ENCODE results near the gene CCDC80. TPM values are rescaled to one million over a fixed set of nuclear protein-coding genes. Genes with fewer than 3 reads are reported as not detected.
A peak's percentile ranks its signal among the peaks of the same experiment; 100 is the strongest.

CCDC80 gene, protein sequence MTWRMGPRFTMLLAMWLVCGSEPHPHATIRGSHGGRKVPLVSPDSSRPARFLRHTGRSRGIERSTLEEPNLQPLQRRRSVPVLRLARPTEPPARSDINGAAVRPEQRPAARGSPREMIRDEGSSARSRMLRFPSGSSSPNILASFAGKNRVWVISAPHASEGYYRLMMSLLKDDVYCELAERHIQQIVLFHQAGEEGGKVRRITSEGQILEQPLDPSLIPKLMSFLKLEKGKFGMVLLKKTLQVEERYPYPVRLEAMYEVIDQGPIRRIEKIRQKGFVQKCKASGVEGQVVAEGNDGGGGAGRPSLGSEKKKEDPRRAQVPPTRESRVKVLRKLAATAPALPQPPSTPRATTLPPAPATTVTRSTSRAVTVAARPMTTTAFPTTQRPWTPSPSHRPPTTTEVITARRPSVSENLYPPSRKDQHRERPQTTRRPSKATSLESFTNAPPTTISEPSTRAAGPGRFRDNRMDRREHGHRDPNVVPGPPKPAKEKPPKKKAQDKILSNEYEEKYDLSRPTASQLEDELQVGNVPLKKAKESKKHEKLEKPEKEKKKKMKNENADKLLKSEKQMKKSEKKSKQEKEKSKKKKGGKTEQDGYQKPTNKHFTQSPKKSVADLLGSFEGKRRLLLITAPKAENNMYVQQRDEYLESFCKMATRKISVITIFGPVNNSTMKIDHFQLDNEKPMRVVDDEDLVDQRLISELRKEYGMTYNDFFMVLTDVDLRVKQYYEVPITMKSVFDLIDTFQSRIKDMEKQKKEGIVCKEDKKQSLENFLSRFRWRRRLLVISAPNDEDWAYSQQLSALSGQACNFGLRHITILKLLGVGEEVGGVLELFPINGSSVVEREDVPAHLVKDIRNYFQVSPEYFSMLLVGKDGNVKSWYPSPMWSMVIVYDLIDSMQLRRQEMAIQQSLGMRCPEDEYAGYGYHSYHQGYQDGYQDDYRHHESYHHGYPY
- polyA plus RNA-seq (ENCODE audit: insufficient read length in 12 of 12): 100 to 1,000 TPM in 2 of 12 donors, 10 to 100 TPM in 9, not detected in 1; 34.8 to 204 (median 62.6) TPM
- long read RNA-seq, donor 1, transcript CCDC80-207 (3 exons, 681 nt): major isoform, 7 of 14 reads
- long read RNA-seq, donor 1, partial matches to known transcripts: 7 of 14 reads
- long read RNA-seq, donor 1, other reads (novel, unspliced or antisense): 0 of 14 reads
- long read RNA-seq, donor 2, full-length matches to known transcripts: 25 of 81 reads
- long read RNA-seq, donor 2, partial matches to known transcripts: 56 of 81 reads
- long read RNA-seq, donor 2, other reads (novel, unspliced or antisense): 0 of 81 reads
- long read RNA-seq, donor 3, transcript CCDC80-207 (3 exons, 681 nt): major isoform, 10 of 15 reads
- long read RNA-seq, donor 3, partial matches to known transcripts: 5 of 15 reads
- long read RNA-seq, donor 3, other reads (novel, unspliced or antisense): 0 of 15 reads
- long read RNA-seq, donor 4, full-length matches to known transcripts: 7 of 7 reads
- long read RNA-seq, donor 4, partial matches to known transcripts: 0 of 7 reads
- long read RNA-seq, donor 4, other reads (novel, unspliced or antisense): 0 of 7 reads
- long read RNA-seq, donor 5, full-length matches to known transcripts: 13 of 74 reads
- long read RNA-seq, donor 5, partial matches to known transcripts: 61 of 74 reads
- long read RNA-seq, donor 5, other reads (novel, unspliced or antisense): 0 of 74 reads
- long read RNA-seq, donor 6, transcript CCDC80-207 (3 exons, 681 nt): major isoform, 7 of 7 reads
- long read RNA-seq, donor 6, partial matches to known transcripts: 0 of 7 reads
- long read RNA-seq, donor 6, other reads (novel, unspliced or antisense): 0 of 7 reads
- long read RNA-seq, donor 7, transcript CCDC80-207 (3 exons, 681 nt): major isoform, 5 of 11 reads
- long read RNA-seq, donor 7, partial matches to known transcripts: 6 of 11 reads
- long read RNA-seq, donor 7, other reads (novel, unspliced or antisense): 0 of 11 reads
- long read RNA-seq, donor 8, full-length matches to known transcripts: 19 of 68 reads
- long read RNA-seq, donor 8, partial matches to known transcripts: 49 of 68 reads
- long read RNA-seq, donor 8, other reads (novel, unspliced or antisense): 0 of 68 reads
- long read RNA-seq, donor 9, transcript CCDC80-207 (3 exons, 681 nt): major isoform, 39 of 85 reads
- long read RNA-seq, donor 9, partial matches to known transcripts: 46 of 85 reads
- long read RNA-seq, donor 9, other reads (novel, unspliced or antisense): 0 of 85 reads
- long read RNA-seq, donor 10, full-length matches to known transcripts: 15 of 47 reads
- long read RNA-seq, donor 10, partial matches to known transcripts: 32 of 47 reads
- long read RNA-seq, donor 10, other reads (novel, unspliced or antisense): 0 of 47 reads
- long read RNA-seq, donor 11, transcript CCDC80-207 (3 exons, 681 nt): major isoform, 19 of 37 reads
- long read RNA-seq, donor 11, partial matches to known transcripts: 18 of 37 reads
- long read RNA-seq, donor 11, other reads (novel, unspliced or antisense): 0 of 37 reads

DNA sequence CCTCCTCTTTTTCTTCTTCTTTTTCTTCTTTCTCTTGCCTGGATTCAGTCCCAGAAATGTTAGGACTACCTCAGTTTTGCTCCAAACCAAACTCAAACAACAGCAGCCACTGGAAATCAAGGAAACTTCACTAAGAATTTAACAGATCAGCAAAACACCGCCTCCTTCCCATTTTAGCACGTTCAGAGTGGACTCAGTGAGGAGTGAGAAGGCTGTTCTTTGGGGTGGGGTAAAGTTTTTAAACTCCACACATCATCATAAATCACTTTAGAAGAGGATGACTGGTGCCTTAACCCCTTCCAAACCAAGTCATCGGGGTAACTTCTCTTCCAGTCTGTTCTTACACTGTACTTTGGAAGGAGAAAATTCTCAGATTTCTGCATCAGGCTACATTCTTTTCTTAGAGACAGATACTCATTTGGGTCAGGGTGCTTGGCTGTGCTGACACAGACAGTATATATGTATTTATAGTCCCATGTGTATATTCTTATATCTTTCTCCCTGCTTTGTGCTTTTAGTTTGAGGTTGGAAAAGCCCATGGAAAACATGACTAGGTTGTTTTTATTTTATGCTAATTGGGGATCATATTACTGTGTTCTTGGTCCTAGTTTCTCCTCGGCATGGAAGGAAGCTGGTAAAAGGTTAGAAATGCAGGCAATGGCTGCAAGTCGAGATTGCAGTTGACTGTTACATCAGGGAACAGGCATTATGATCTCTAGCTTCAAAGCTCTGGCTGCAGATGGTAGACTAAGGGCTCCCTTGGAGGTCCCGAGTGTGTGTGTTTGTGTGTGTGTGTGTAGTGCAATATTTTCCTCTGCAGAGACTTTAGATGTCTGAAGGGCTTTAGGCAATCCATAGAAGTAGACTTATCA, at the start of gene CCDC80:
Gene CCDC80, minus strand, starts transcription at position 214 of the 872 bp plus-strand sequence. CDS start 1,238 bp downstream, outside the sequence.
- DNase-seq: peak; percentile 72

DNA sequence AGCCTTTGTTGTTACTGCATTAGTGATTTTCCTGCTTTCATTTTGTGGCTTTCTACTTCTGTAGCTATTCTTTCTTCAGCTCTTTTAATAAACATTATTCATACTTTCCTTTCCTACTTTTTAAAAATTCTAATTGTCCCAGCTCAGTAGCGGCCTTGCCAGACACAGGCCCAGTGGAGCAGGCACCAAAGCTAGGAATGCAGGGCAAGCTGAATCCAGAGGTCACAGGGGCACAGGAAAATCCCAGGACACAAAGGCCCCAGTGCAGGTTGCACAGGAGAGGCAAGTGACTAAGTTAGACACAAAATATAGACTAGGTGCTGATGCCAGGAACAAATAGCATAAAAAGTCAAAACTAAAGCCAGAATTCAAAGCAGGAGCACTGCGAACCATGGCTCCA, 49.0 kb upstream of the CCDC80 start:
- no peak for DNase-seq

DNA sequence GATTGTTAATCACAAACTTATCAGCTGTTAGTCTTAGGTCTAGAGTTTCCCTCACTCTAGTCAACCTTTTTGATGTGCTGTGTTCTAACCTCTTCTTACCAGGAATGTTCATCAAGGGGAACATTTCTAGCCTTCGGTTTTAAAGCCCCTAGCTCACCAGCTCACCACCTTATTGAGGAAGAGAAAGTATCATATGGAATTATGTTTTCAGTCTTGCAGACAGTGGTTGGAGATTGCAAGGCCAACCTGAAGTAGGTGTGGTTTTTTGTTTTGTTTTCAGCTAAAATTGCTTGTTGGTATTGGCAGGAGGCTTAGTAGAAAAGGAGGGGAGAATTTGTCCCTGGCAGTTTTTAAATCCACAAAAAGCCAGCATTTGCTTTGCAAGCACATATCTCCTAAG, 48.4 kb upstream of the CCDC80 start:
- DNase-seq: no peak

DNA sequence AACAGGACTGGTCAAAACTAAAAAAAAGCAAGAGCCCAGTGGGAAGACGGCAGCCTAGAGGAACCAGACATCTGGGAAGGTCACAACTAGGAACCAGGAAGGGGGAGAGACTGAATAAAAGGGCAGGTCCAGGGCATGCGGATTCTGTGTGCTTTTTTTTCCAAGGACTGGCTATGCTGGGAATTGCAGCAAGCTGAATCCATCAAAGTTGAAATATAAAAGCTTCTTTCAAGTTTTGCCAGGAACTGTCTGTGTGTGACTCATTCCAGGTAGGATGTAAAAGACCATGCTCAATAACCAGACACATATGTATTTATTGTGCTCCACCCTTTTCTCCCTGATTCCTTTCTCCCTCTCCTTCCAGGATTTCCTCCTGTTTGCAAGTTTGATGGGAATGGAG, 47.9 kb upstream of the CCDC80 start:
- no peak for DNase-seq

DNA sequence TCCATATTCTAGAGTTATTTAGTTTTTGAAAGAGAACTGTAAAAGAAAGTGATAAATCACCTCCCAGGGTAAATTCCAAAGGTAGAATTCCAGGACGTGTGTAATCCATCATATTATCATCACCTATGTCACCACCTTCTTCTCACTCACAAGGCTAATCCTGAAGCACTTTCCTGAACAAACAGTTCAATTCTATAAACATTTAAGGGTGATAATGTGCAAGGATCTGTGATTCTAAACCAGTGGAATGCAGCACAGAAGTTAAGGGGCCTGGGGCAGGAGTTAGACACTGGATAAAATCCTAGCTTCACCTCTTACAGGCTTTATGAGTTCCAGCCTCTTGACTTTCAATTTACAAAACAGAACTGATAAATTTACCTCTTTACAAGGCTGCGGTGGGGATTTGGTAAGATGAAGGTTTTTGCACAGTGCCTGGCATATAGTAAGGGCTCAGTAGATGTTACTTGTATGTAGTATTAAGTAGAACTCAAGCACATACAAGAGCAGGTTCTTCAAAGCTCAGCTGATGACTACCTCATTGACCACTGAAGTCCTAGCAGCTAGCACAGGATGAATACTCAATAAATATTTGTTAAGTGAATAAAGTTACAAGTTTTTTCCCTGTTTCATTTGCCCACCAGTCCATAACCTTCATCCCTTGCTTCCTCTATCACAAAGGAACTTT, 47.3 kb upstream of the CCDC80 start:
- DNase-seq: no peak

DNA sequence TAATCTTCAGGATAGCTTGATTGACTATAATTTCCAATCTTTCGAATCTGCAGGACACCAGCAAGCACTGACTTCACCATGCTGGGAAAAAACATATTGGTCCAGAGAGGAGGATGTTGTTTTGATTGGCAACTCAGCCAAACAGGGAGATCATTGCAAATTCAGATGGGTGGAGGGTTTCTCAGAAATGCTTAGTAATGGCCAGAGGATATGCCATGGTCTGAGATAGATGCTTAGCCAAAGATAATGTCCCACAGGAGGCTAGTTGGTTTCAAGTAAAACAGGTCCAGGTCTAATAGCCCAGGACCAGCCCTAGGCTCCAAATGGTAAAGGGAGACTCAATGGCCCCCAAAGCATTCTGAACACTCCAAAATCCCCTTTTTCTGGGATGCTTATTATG, 46.7 kb upstream of the CCDC80 start:
- no peak for DNase-seq

DNA sequence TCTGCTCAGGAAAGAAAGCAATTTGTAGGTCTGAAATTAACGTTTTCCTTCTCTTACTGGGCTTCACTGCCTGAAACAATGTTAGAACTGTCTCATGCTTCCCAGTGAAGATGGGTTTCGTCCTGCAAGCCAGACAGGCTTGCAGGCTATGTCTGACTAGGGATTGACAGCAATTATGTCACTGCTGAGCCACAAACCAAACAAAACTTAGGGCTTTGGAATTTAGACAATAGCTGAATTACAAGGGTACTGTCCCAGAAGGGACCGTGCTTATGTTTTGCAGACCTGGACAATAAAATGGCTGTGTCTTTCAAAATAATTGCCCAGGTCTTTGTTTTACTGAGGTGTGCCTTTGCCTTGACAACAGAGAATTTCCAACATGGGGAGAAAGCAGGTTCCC, 46.3 kb upstream of the CCDC80 start:
- no peak for DNase-seq

DNA sequence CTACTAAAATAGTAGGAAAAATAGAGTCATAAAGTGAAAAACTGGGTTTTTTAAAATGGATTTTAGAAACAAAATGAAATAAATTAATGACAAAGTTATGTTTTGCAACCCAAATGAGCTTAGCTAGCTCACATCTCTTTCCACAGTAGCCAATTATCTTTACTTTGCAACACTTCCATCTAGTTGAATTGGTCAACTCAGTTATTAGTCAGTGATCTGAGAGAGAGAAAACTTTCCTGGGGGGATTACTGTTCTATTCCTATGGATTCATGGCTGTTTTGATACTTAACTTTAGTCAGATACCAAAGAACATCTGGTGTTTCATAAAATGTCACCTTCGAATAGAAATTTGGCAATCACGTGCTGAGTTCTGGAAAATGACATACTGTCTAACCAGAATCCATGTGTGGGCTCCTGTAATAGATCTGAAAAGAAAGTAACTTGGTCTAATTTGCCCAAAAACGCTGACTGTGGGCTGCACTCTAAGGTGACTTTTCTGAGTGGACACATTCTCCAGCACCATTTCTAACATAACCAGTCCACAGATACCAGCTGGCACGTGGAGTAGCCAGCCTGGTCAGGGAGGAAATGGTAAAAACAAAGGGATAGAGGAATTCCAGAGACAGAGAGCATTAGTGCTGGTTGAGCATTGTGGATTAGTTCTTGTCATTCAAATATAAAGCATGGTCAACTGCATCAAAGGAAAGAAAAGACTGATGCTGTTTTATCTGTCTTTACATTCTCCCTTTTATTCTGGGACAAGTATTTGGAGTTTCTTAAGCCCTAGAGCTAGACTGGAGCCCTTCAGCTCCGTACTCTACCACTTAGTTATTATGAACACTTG, 45.2 kb upstream of the CCDC80 start:
- DNase-seq: no peak

DNA sequence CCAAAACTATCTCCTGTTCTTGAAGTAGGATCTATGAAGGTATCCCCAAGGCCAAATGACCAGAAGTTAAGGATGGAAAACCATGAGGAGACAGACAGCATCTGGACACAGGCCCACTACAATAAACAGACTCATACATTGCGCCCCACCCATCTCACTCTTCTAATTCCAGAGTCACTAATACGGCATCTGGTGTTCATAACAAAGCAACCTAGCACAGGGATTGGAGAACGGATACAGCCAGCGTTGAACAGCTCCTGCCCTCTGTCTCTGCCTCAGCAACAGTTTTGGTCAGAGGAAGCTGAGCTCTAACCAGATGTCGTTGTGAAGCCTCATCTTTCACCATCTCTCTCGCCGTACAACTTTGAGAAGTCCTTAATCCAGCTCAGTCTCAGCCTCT, 44.5 kb upstream of the CCDC80 start:
- no peak for DNase-seq

DNA sequence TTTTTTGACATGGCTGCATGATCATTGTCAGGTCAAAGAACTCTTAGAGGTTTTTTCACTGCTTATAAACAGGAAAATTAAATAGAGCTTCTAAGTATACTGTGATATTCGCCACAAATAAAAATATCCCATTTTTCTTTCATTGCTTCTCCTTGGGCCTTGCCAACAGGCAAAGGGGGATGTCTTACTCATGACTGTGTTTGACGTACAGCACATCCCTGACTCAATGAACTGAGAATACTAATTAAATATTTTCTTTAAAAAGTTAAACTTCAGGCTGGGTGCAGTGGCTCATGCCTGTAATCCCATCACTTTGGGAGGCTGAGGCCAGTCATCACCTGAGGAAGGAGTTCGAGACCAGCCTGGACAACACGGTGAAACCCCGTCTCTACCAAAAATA, 41.4 kb upstream of the CCDC80 start:
- no peak for DNase-seq

DNA sequence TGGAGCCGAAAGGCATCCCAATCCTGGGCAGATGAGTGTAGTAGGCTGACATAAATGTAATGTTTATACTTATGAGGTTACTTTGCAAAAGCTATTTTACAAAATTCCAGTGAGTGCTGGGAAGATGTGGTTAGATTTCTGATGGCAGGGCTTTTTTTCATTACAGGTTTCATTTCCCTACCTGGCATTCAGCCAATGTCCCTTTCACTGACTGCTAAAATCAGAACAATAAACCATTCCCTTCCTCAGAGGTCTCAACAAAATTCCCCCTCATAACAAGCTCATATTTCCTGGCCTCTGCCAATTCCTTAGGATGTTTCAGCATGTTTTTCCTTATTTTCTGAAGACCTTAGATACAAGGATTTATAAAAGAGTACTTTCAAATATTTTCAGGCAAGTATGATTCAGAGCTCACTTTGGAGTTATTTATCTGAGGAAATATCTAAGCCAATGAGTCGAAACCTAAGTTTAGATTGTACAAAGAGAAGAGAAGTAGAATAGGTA, 40.9 kb upstream of the CCDC80 start:
- DNase-seq: no peak

DNA sequence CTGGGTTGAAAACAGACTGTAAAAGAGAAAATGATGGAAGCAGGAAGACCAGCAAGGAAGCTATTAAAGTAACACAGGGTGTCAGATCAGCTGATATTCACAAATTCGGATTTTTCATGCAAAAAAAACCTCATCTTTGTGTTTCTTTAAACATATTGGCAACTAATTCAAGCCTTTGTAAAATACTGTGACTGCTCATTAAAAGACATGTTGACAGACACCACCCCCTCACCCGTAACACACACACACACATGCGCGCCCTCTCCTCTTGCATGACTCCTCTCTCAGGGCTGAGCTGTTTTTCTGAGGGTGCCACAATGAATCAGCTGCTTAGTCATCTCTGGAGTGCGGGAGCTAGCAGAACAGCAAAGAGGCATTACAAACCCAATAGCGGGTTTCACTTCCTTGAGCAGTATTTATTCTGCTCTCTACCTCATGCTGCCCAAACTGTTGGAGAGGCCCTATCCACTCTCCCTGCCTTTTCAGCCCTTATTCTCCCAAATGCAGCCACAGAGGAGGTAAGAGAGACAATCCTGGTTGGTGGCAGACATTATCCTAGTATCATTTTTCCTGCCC, 35.8 kb upstream of the CCDC80 start:
- DNase-seq: no peak

DNA sequence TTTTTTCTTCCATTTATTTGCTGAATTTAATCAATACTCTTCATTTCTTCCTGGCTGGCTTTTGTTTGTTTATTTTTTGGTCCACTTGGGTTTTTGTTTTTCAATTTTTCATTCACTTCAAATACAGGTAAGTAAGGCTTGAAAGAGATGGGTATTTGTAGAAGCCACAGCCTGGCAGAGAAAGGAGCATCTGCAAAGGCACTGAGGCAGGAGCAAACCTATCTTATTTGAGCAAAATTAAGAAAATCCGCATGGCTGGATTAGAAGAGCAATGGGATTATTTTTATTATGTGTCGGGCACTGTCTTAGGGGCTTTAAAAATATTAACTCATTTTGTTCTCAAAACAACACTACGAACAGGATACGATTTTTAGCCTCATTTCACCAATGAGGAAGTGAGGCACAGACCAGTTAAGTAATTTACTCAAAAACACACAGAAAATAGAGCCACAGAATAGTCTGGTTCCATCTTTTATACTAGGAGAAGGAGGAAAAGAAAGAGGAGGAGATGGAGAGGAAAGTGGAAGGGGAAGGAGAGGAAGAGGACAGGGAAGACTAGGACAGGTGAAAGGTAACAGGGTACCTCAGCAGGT, 35.1 kb upstream of the CCDC80 start:
- DNase-seq: no peak

DNA sequence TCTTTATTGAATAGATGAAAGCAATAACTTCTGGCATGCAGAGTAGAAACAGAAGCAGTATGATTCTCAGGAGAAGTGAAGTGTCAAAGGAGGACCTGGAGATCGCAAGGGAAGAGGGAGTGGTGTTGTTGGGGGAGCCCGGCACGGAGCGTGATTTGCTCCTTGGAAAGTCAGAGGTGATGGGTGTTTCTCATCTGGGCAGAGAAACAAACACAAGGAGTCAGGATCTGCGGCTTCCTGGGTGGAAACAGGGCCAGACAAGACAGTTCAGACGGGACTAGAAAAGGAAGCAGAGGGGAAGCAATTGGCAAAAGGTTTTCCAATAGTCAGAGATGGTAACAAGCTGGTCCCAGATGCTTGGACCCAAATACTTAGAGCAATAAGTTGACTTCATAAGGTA, 34.4 kb upstream of the CCDC80 start:
- no peak for DNase-seq

DNA sequence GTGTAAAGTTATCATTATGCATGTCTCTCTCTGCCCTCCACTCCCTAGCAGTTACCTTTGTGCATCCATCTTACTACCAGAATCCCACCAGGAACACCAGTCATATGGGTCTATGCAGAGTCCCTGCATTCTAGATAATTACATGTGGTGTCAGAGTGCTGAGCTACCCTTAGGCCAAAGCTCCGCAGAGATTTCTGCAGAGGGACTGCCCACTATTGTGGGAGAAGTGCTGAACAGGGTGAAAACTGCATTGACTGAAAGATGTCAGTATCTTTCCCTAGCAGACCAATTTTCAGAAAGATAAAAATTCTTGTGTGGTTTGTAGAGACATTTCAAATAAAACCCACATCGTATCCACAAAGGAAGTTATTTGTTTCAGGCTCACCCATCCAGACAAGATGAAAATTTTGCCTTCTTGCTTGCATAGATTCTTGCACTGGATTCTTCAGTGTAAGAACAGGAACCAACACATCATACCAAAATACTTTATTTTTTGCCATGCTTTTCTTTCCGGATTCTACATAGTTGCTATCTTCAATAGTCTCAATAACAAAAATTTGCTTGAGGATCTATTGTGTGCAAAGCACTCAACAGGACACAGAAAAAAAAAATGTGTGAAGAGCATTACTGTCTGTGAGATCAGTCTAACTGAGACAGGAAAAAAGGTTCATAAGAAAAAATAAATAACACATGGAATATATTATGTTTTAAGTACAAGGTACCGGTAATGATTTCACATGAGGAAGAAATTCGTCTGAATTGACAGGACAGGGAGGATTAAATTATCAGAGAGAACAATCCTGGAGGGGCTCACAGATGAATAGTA, 32.0 kb upstream of the CCDC80 start:
- no peak for DNase-seq
